ENCODE data around the gene GTF2F1. TPM values are rescaled to one million over a fixed set of nuclear protein-coding genes. Genes with fewer than 3 reads are reported as not detected.
"Not testable (repeated sequence)": the region's sequence is repeated elsewhere in the genome, so short reads cannot be mapped to it uniquely, and the experiment has no call there.

The GTF2F1 gene
- total and polyA plus RNA-seq, 2 donors (not counting 1 experiment from before 2014, with no cell fraction given) = 41.0 to 56.5 TPM

- ATAC-seq (ENCODE audit: low read depth); H3K36me3 ChIP-seq (replicated peaks in 1 of 2; ENCODE audit: control extremely low read depth in 1 of 2, control insufficient read depth in 1 of 2, extremely low read depth in 1 of 2, insufficient read depth in 2 of 2, low read length in 1 of 2): not testable (repeated sequence)
Observed at GRCh38 chr19:6400062-6400944, 7.3 kb upstream of the GTF2F1 start.

GRCh38 chr19:6396305-6396704, 3.3 kb upstream of the GTF2F1 start:
- no peak overlapping the region for H3K27ac ChIP-seq (ENCODE audit: low read length in 2 of 2)
- no peaks in the 10 kb centered on the region for H4K20me1 ChIP-seq (ENCODE audit: control insufficient read depth, insufficient read depth, low read length, poor library complexity, severe bottlenecking)
- WGBS (ENCODE audit: insufficient coverage) = 97% methylated on average over 12 of the region's 12 CpGs
- no peak for DNase-seq
- H3K4me1 Mint-ChIP-seq = peaks cover 22% of the 10 kb centered on the region
- H3K4me1 ChIP-seq (ENCODE audit: control insufficient read depth in 2 of 2, insufficient read depth in 2 of 2, low read length in 2 of 2) = peaks cover 15 to 16% of the 10 kb centered on the region in 2 donors
- no peaks in the 10 kb centered on the region for H3K27me3 Mint-ChIP-seq
- CTCF ChIA-PET = no interaction called here
- H3K79me2 ChIP-seq (ENCODE audit: control insufficient read depth, insufficient read depth, low read length) = peaks cover 16% of the 10 kb centered on the region
- no peak overlapping the region for H3K9ac ChIP-seq (ENCODE audit: low read length)
- no peak overlapping the region for H3K4me3 Mint-ChIP-seq
- H3K36me3 ChIP-seq (replicated peaks in 1 of 2; ENCODE audit: control extremely low read depth in 1 of 2, control insufficient read depth in 1 of 2, extremely low read depth in 1 of 2, insufficient read depth in 2 of 2, low read length in 1 of 2) = no peaks in the 10 kb centered on the region
- no peaks in the 10 kb centered on the region for H3K9me3 ChIP-seq (ENCODE audit: control extremely low read depth in 1 of 3, control insufficient read depth in 2 of 3, insufficient read depth in 1 of 3, low read length in 2 of 3)
- H3K4me3 ChIP-seq (ENCODE audit: control extremely low read depth in 1 of 5, extremely low read depth in 1 of 5, insufficient read depth in 1 of 5, low read depth in 2 of 5, low read length in 4 of 5) = no peak overlapping the region
- H3K4me2 ChIP-seq (replicated peaks; ENCODE audit: low read depth, low read length, poor library complexity, severe bottlenecking) = no peak overlapping the region
- intact Hi-C loops (cut with micrococcal nuclease) = no loop called here
- H3K9me3 Mint-ChIP-seq (ENCODE audit: insufficient read depth) = no peaks in the 10 kb centered on the region
- H3K27me3 ChIP-seq (replicated peaks in 1 of 4; ENCODE audit: control extremely low read depth in 1 of 4, control insufficient read depth in 3 of 4, insufficient read depth in 4 of 4, low read length in 3 of 4) = no peaks in the 10 kb centered on the region
- H2AFZ ChIP-seq (ENCODE audit: insufficient read depth, low read depth, low read length, poor library complexity, severe bottlenecking) = no peak overlapping the region
- ATAC-seq (ENCODE audit: low read depth) = no peak
- POLR2A ChIA-PET = no interaction called here
- no peak for TF ChIP-seq CTCF (IDR thresholded peaks at IDR 0.05)
- no peak for TF ChIP-seq EZH2 (IDR thresholded peaks at IDR 0.05; ENCODE audit: borderline replicate concordance, insufficient read depth, low read depth, low read length, poor library complexity, severe bottlenecking)
- no peak overlapping the region for H3K27ac Mint-ChIP-seq

More at GRCh38 chr19:6400062-6400944, 7.3 kb upstream of the GTF2F1 start:
- H3K9me3 ChIP-seq (ENCODE audit: control extremely low read depth in 1 of 3, control insufficient read depth in 2 of 3, insufficient read depth in 1 of 3, low read length in 2 of 3); H3K9me3 Mint-ChIP-seq (ENCODE audit: insufficient read depth); H3K27me3 ChIP-seq (replicated peaks in 1 of 4; ENCODE audit: control extremely low read depth in 1 of 4, control insufficient read depth in 3 of 4, insufficient read depth in 4 of 4, low read length in 3 of 4); H3K27ac Mint-ChIP-seq; H4K20me1 ChIP-seq (ENCODE audit: control insufficient read depth, insufficient read depth, low read length, poor library complexity, severe bottlenecking); intact Hi-C loops (cut with micrococcal nuclease); H3K4me3 ChIP-seq (ENCODE audit: control extremely low read depth in 1 of 5, extremely low read depth in 1 of 5, insufficient read depth in 1 of 5, low read depth in 2 of 5, low read length in 4 of 5); DNase-seq; H3K27me3 Mint-ChIP-seq; CTCF ChIA-PET; H2AFZ ChIP-seq (ENCODE audit: insufficient read depth, low read depth, low read length, poor library complexity, severe bottlenecking); H3K4me2 ChIP-seq (replicated peaks; ENCODE audit: low read depth, low read length, poor library complexity, severe bottlenecking); H3K4me1 Mint-ChIP-seq; H3K4me1 ChIP-seq (ENCODE audit: control insufficient read depth in 2 of 2, insufficient read depth in 2 of 2, low read length in 2 of 2); H3K79me2 ChIP-seq (ENCODE audit: control insufficient read depth, insufficient read depth, low read length); H3K9ac ChIP-seq (ENCODE audit: low read length); H3K27ac ChIP-seq (ENCODE audit: low read length in 2 of 2); H3K4me3 Mint-ChIP-seq: not testable (repeated sequence)
- POLR2A ChIA-PET = interaction anchor here (0.6 kb wide), 1 partner anchor 436 kb away, joined by 6 read pairs; no protein-coding TSS in a partner anchor
- 87% methylated on average over 13 of the region's 23 CpGs for WGBS (ENCODE audit: insufficient coverage)
